Smooth muscle cell (in vitro differentiated cells): ENCODE data around the gene GALNT8. TPM values are rescaled to one million over a fixed set of nuclear protein-coding genes. Genes with fewer than 3 reads are reported as not detected.

Experiments used
- DNase-seq: peaks from one replicate; lab custom pipeline; 2025; ENCODE audit not compliant: unreplicated experiment; lab: John Stamatoyannopoulos, UW
- H2AFZ ChIP-seq: fragments of 200-600 bp; sonication (generic); 2 replicates; pipeline ENCODE4 v1.6.0; 2016; ENCODE audit warnings: antibody characterized with exemption, low read depth, mild to moderate bottlenecking
- H3F3A ChIP-seq: fragments of 200-600 bp; sonication (generic); 2 replicates; pipeline ENCODE4 v1.6.0; 2017; ENCODE audit warnings: antibody characterized with exemption, low read depth
- H3K27ac ChIP-seq: fragments of 200-600 bp; sonication (generic); 2 replicates; pipeline ENCODE4 v1.5.1; 2016; ENCODE audit warnings: low read depth, mild to moderate bottlenecking
- H3K27me3 ChIP-seq: fragments of 200-600 bp; sonication (generic); 2 replicates; pipeline ENCODE4 v1.6.1; 2016; ENCODE audit warnings: low read depth, mild to moderate bottlenecking
- H3K36me3 ChIP-seq: fragments of 200-600 bp; sonication (generic); 2 replicates; pipeline ENCODE4 v1.5.1; 2016; ENCODE audit warnings: low read depth
- H3K4me1 ChIP-seq: fragments of 200-600 bp; sonication (generic); 2 replicates; pipeline ENCODE4 v1.5.1; 2016; ENCODE audit warnings: low read depth
- H3K4me2 ChIP-seq: fragments of 200-600 bp; sonication (generic); 2 replicates; pipeline ENCODE4 v1.6.0; 2016; ENCODE audit warnings: mild to moderate bottlenecking
- H3K4me3 ChIP-seq: fragments of 200-600 bp; sonication (generic); 2 replicates; pipeline ENCODE4 v1.5.1; 2016; ENCODE audit warnings: mild to moderate bottlenecking
- H3K79me2 ChIP-seq: fragments of 200-600 bp; sonication (generic); 2 replicates; pipeline ENCODE4 v1.6.0; 2016; ENCODE audit warnings: low read depth, mild to moderate bottlenecking
- H3K9ac ChIP-seq: fragments of 200-600 bp; sonication (generic); 2 replicates; pipeline ENCODE4 v1.6.0; 2016; ENCODE audit warnings: low read depth
- H3K9me3 ChIP-seq: fragments of 200-600 bp; sonication (generic); replicated peaks from 2 replicates; pipeline ENCODE4 v1.5.1; 2016; ENCODE audit warnings: low read depth
- H4K20me1 ChIP-seq: fragments of 200-600 bp; sonication (generic); 2 replicates; pipeline ENCODE4 v1.6.0; 2016; ENCODE audit warnings: low read depth
- WGBS: methylation state at CpG from one replicate; pipeline ENCODE4 v1.1.7; 2016; ENCODE audit warnings: low lambda C conversion rate; 5-methylcytosine and 5-hydroxymethylcytosine counted together
- polyA plus RNA-seq: library from polyadenylated mRNA; unstranded; fragments of >200 nt; fragmentation: Nextera tagmentation; extraction: Ambion mirVana; gene quantifications from 2 replicates; pipeline ENCODE4 v1.2.1, GENCODE V29; 2016
- total RNA-seq: library from RNA; depleted of rRNA; stranded (reverse); fragments of >200 nt; gene quantifications from 2 replicates; pipeline ENCODE4 v1.2.3, GENCODE V29; 2014
- TF ChIP-seq, protein P1 (sequence below): fragments of 200-600 bp; sonication (generic); IDR thresholded peaks from 2 replicates; pipeline ENCODE4 v1.5.1; 2017; ENCODE audit warnings: borderline replicate concordance, mild to moderate bottlenecking, antibody characterized with exemption; ENCODE audit not compliant: insufficient read depth, poor library complexity, severe bottlenecking

The GALNT8 gene
- total and polyA plus RNA-seq, 2 experiments from 2014 or later, result 2.7 to 4.1 TPM

DNA sequence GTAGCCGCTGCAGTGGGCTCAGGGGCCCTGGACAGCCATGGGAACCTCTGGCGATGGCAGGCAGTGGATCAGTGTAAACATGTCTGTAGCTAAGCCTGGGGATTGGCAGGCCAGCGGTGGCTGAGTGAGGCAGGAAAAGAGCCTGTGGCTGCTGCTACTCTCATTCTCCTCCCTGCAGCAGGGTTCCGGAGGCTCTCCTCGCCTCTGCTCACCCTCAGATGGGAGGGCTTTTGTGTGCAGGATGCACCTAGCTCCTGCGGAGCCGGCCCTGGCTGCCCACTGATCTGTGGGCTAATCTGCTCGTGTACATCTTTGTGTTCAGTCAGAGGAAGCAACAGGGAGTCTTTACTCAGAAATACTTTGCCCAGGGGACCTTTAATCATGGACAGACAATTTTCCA lies 59.5 kb downstream of the GALNT8 start:
- TF ChIP-seq, protein P1, sequence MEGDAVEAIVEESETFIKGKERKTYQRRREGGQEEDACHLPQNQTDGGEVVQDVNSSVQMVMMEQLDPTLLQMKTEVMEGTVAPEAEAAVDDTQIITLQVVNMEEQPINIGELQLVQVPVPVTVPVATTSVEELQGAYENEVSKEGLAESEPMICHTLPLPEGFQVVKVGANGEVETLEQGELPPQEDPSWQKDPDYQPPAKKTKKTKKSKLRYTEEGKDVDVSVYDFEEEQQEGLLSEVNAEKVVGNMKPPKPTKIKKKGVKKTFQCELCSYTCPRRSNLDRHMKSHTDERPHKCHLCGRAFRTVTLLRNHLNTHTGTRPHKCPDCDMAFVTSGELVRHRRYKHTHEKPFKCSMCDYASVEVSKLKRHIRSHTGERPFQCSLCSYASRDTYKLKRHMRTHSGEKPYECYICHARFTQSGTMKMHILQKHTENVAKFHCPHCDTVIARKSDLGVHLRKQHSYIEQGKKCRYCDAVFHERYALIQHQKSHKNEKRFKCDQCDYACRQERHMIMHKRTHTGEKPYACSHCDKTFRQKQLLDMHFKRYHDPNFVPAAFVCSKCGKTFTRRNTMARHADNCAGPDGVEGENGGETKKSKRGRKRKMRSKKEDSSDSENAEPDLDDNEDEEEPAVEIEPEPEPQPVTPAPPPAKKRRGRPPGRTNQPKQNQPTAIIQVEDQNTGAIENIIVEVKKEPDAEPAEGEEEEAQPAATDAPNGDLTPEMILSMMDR, result no peak
- Histone ChIP-seq H3K27me3 (no peaks in the 10 kb centered on the region), H3F3A (no peaks in the 10 kb centered on the region), H3K79me2 (no peaks in the 10 kb centered on the region), H4K20me1 (no peaks in the 10 kb centered on the region), H3K4me3 (no peak overlapping the region), H3K4me2 (no peak overlapping the region), H3K9ac (no peak overlapping the region), H3K36me3 (no peaks in the 10 kb centered on the region), H3K27ac (no peak overlapping the region), H3K4me1 (no peaks in the 10 kb centered on the region), H3K9me3 (no peaks in the 10 kb centered on the region), H2AFZ (no peak overlapping the region)
- no peak for DNase-seq
- 75% methylated on average over 8 of the region's 8 CpGs for WGBS

- Histone ChIP-seq H3K27ac (no peak overlapping the region), H3K9me3 (no peaks in the 10 kb centered on the region), H3K4me1 (no peaks in the 10 kb centered on the region), H3K4me2 (no peak overlapping the region), H2AFZ (no peak overlapping the region), H3K4me3 (no peak overlapping the region), H4K20me1 (no peaks in the 10 kb centered on the region), H3F3A (no peaks in the 10 kb centered on the region), H3K36me3 (no peaks in the 10 kb centered on the region), H3K9ac (no peak overlapping the region), H3K79me2 (no peaks in the 10 kb centered on the region), H3K27me3 (no peaks in the 10 kb centered on the region)
- WGBS, result 87% methylated on average over 9 of the region's 9 CpGs
- TF ChIP-seq, protein P1, result no peak
- DNase-seq, result no peak
Measured at GRCh38 chr12:4780641-4781611, 60.7 kb downstream of the GALNT8 start.

GRCh38 chr12:4784404-4785054 lies 64.3 kb downstream of the GALNT8 start:
- Histone ChIP-seq H2AFZ (no peak overlapping the region), H3F3A (no peaks in the 10 kb centered on the region), H3K9me3 (no peaks in the 10 kb centered on the region), H4K20me1 (no peaks in the 10 kb centered on the region), H3K27ac (no peak overlapping the region), H3K9ac (no peak overlapping the region), H3K27me3 (no peaks in the 10 kb centered on the region), H3K4me1 (no peaks in the 10 kb centered on the region), H3K4me3 (no peak overlapping the region), H3K36me3 (no peaks in the 10 kb centered on the region), H3K4me2 (no peak overlapping the region), H3K79me2 (no peaks in the 10 kb centered on the region)
- TF ChIP-seq, protein P1, result no peak
- 95% methylated on average over 7 of the region's 7 CpGs for WGBS
- no peak for DNase-seq
